Tibial nerve (tissue), 4 donors: Measurements from ENCODE around the gene SPSB4.

Experiments used
- CTCF ChIP-seq, 5 experiments: fragments of 200-600 bp in 3 of 5; fragments of 450-650 bp in 2 of 5; sonication (generic) in 3 of 5; IDR thresholded peaks; one replicate each; pipeline ENCODE4 v1.5.1; 2016 to 2019; ENCODE audit warnings: antibody characterized with exemption in 5 of 5, mild to moderate bottlenecking in 3 of 5, moderate library complexity in 2 of 5
- EP300 ChIP-seq, 2 donors: sonication (generic); formaldehyde crosslinking; IDR thresholded peaks; one replicate each; pipeline ENCODE4 v1.6.1; 2017; ENCODE audit warnings: antibody characterized with exemption in 2 of 2, mild to moderate bottlenecking in 1 of 2
- POLR2A ChIP-seq, 2 donors: fragments of 450-650 bp; IDR thresholded peaks; one replicate each; pipeline ENCODE4 v1.6.1; 2017; ENCODE audit warnings: antibody characterized with exemption in 2 of 2, mild to moderate bottlenecking in 2 of 2, moderate library complexity in 2 of 2

GRCh38 chr3:141127344-141128125, 76.4 kb downstream of the SPSB4 start:
- TF ChIP-seq CTCF (IDR thresholded peaks at IDR 0.05) (no peak), POLR2A (IDR thresholded peaks at IDR 0.05) (no peak), EP300 (IDR thresholded peaks at IDR 0.05) (no peak)
